PC-9 (cell line): ENCODE results near the gene HNRNPAB. TPM values are rescaled to one million over a fixed set of nuclear protein-coding genes. Genes with fewer than 3 reads are reported as not detected.

Source experiments
- BruUV-seq: library from RNA; stranded (reverse); fragments of 400-500 nt; replicated peaks from 2 replicates; lab custom pipeline; 2021; lab: Mats Ljungman, UMichigan
- CTCF ChIA-PET: fragments of 300-600 bp; sonication (Branson Sonifier 250); formaldehyde crosslinking; loops from one replicate; lab custom pipeline; 2022; ENCODE audit warnings: antibody characterized with exemption; lab: Charles Lee
- POLR2A ChIA-PET: fragments of 300-600 bp; sonication (Branson Sonifier 250); formaldehyde crosslinking; loops from one replicate; lab custom pipeline; 2022; ENCODE audit warnings: antibody characterized with exemption; ENCODE audit not compliant: unreplicated experiment; lab: Charles Lee
- DNase-seq, 2 experiments: peaks; one replicate each; pipeline versions ENCODE4 v3.0.0 to v3.0.0-alpha.2; 2015 to 2022; ENCODE audit warnings: mixed read lengths in 1 of 2
- H2AFZ ChIP-seq: fragments of 200-600 bp; sonication (generic); 2 replicates; pipeline ENCODE4 v1.8.1; 2017; ENCODE audit warnings: antibody characterized with exemption
- H3F3A ChIP-seq: fragments of 200-600 bp; sonication (generic); 2 replicates; pipeline ENCODE4 v1.8.1; 2017; ENCODE audit warnings: antibody characterized with exemption, mild to moderate bottlenecking, low read depth; ENCODE audit not compliant: insufficient read depth
- H3K27ac ChIP-seq: fragments of 200-600 bp; sonication (generic); 2 replicates; pipeline ENCODE4 v1.6.1; 2016; ENCODE audit warnings: mixed run types
- H3K27me3 ChIP-seq: fragments of 200-600 bp; sonication (generic); 2 replicates; pipeline ENCODE4 v1.6.1; 2016; ENCODE audit warnings: low read depth, mixed run types; ENCODE audit not compliant: insufficient read depth
- H3K36me3 ChIP-seq: fragments of 200-600 bp; sonication (generic); 2 replicates; pipeline ENCODE4 v1.6.1; 2016; ENCODE audit warnings: low read depth, mixed run types
- H3K4me1 ChIP-seq: fragments of 200-600 bp; sonication (generic); replicated peaks from 2 replicates; pipeline ENCODE4 v1.6.1; 2016; ENCODE audit warnings: mixed run types; ENCODE audit not compliant: insufficient read depth
- H3K4me2 ChIP-seq: fragments of 200-600 bp; sonication (generic); 2 replicates; pipeline ENCODE4 v1.6.1; 2017; ENCODE audit warnings: mixed run types
- H3K4me3 ChIP-seq: fragments of 200-600 bp; sonication (generic); 2 replicates; pipeline ENCODE4 v1.6.1; 2016; ENCODE audit warnings: mixed run types
- H3K79me2 ChIP-seq: fragments of 200-600 bp; sonication (generic); 2 replicates; pipeline ENCODE4 v1.6.1; 2017; ENCODE audit warnings: low read depth, mixed run types
- H3K9me2 ChIP-seq: fragments of 200-600 bp; sonication (generic); 2 replicates; pipeline ENCODE4 v1.8.1; 2017; ENCODE audit warnings: mild to moderate bottlenecking; ENCODE audit not compliant: insufficient read depth
- H3K9me3 ChIP-seq: fragments of 200-600 bp; sonication (generic); 2 replicates; pipeline ENCODE4 v1.8.1; 2016; ENCODE audit warnings: low read depth; ENCODE audit not compliant: insufficient read depth
- H4K20me1 ChIP-seq: fragments of 200-600 bp; sonication (generic); 2 replicates; pipeline ENCODE4 v1.8.1; 2017; ENCODE audit not compliant: insufficient read depth
- CTCF ChIP-seq: fragments of 200-600 bp; sonication (generic); conservative IDR thresholded peaks from 2 replicates; pipeline ENCODE4 v1.6.1; 2017; ENCODE audit warnings: mixed run types, antibody characterized with exemption, mild to moderate bottlenecking, moderate library complexity
- EZH2 ChIP-seq: fragments of 200-600 bp; sonication (generic); IDR thresholded peaks from 2 replicates; pipeline ENCODE4 v1.8.0; 2017; ENCODE audit warnings: antibody characterized with exemption, low read depth
- intact Hi-C: fragments of 100-400 bp; cut with micrococcal nuclease; formaldehyde crosslinking; loops from one replicate; pipeline ENCODE4 v1.10.0; 2022; ENCODE audit not compliant: unreplicated experiment
- total RNA-seq: library from RNA; stranded (reverse); gene quantifications from 2 replicates; pipeline ENCODE4 v1.2.3, GENCODE V29; 2021

Gene HNRNPAB
- total RNA-seq, 1 experiment from 2014 or later: 193 TPM

- TF ChIP-seq EZH2 (no peak), CTCF (no peak)
- H3F3A ChIP-seq: peaks cover 21% of the 10 kb centered on the region
- no peaks in the 10 kb centered on the region for H3K9me2 ChIP-seq
- POLR2A ChIA-PET: interaction anchor here (0.6 kb wide), 1 partner anchor 155 kb away, joined by 5 read pairs; no protein-coding TSS in a partner anchor
- peak within 1 kb of the TSS; percentile 97 for H3K4me2 ChIP-seq
- intact Hi-C loops: loop anchor here (2.0 to 10.0 kb wide), 3 partner anchors 28 to 1262 kb away; partner anchors contain the start of genes CLK4 and HNRNPAB
- H3K36me3 ChIP-seq: peaks cover 17% of the 10 kb centered on the region; the same call in 1 of the 2 replicates
- H3K27ac ChIP-seq: peak within 1 kb of the TSS; percentile 44
- peak; percentile 42 to 70 for DNase-seq
- no TSS peak for BruUV-seq
- peaks cover 18% of the 10 kb centered on the region for H4K20me1 ChIP-seq
- no peaks in the 10 kb centered on the region for H3K9me3 ChIP-seq
- no peaks in the 10 kb centered on the region for H3K27me3 ChIP-seq
- peak within 1 kb of the TSS; percentile 100 for H3K4me3 ChIP-seq
- peaks cover 17% of the 10 kb centered on the region for H3K4me1 ChIP-seq
- peaks cover 35% of the 10 kb centered on the region for H3K79me2 ChIP-seq
- peak within 1 kb of the TSS; percentile 95 for H2AFZ ChIP-seq
- CTCF ChIA-PET: interaction anchor here (0.6 kb wide), 1 partner anchor 366 kb away, joined by 3 read pairs; no protein-coding TSS in a partner anchor
Measured at GRCh38 chr5:178232124-178232919, 28.0 kb downstream of the HNRNPAB start, which contains the start of gene PHYKPL. Gene PHYKPL (minus strand): TSS chr5:178232802. CDS start chr5:178232550, 252 bp downstream.

DNA sequence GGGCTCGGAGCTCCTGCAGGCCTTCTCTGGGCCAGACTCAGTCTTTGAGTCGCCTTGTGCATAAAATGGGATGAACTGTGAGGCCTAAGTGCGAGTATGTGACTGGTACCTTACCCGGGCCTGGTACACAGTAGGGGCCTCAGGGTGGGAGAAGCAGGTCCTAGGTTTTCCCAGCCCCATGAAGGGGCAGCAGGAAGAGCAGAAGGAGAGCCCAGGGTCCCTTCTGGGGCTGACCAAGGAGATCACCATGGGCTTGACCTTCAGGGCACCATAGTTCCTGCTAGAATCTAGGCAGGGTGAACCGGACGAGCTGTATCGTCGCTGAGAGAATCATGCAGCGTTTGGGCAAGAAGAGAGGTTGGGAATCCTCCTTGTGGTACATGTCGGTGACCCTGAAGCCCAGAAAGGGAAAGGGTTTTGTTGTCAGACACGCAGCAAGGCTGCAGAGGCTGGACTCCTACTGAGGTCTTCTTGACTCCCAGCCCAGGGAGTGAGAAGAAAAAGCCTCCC, 28.6 kb downstream of the HNRNPAB start:
- Histone ChIP-seq H3K9me3 (no peaks in the 10 kb centered on the region), H4K20me1 (peaks cover 12% of the 10 kb centered on the region), H2AFZ (peak overlapping the region; percentile 95), H3K4me2 (peak overlapping the region; percentile 97), H3F3A (peaks cover 21% of the 10 kb centered on the region), H3K9me2 (no peaks in the 10 kb centered on the region), H3K4me3 (peak overlapping the region; percentile 100), H3K4me1 (peaks cover 22% of the 10 kb centered on the region), H3K79me2 (peaks cover 35% of the 10 kb centered on the region), H3K27ac (0 out of 2 replicates have a peak overlapping the region, but pooled peaks have one; percentile 44), H3K36me3 (peaks cover 16% of the 10 kb centered on the region; the same call in 1 of the 2 replicates), H3K27me3 (no peaks in the 10 kb centered on the region)
- TF ChIP-seq CTCF (no peak), EZH2 (no peak)
- BruUV-seq: TSS peak; percentile 80
- DNase-seq: no peak
- POLR2A ChIA-PET: interaction anchor here (0.6 kb wide), 1 partner anchor 155 kb away, joined by 5 read pairs; no protein-coding TSS in a partner anchor
- CTCF ChIA-PET: interaction anchor here (0.6 kb wide), 1 partner anchor 365 kb away, joined by 3 read pairs; no protein-coding TSS in a partner anchor
- intact Hi-C loops: loop anchor here (2.0 to 10.0 kb wide), 3 partner anchors 28 to 1262 kb away; partner anchors contain the start of genes CLK4 and HNRNPAB

GRCh38 chr5:178234121-178234749, 29.9 kb downstream of the HNRNPAB start:
- ChIA-PET CTCF (no interaction called here), POLR2A (no interaction called here)
- peaks cover 27% of the 10 kb centered on the region for H3K79me2 ChIP-seq

More at GRCh38 chr5:178234121-178234749, 29.9 kb downstream of the HNRNPAB start:
- DNase-seq: peak in 1 of 2 experiments; percentile 9
- no TSS peak for BruUV-seq
- H3K4me3 ChIP-seq: no peak overlapping the region
- H3K27ac ChIP-seq: no peak overlapping the region
- peaks cover 19% of the 10 kb centered on the region for H3F3A ChIP-seq
- TF ChIP-seq EZH2: no peak
- no peak overlapping the region for H2AFZ ChIP-seq
- peaks cover 22% of the 10 kb centered on the region for H3K4me1 ChIP-seq
- H3K9me2 ChIP-seq: no peaks in the 10 kb centered on the region
- intact Hi-C loops: loop anchor here (10.0 kb wide), 2 partner anchors 391 to 1261 kb away; partner anchors contain the start of gene CLK4
- H4K20me1 ChIP-seq: peaks cover 7% of the 10 kb centered on the region; the same call in 1 of the 2 replicates
- no peaks in the 10 kb centered on the region for H3K27me3 ChIP-seq
- no peak overlapping the region for H3K4me2 ChIP-seq
- H3K36me3 ChIP-seq: peaks cover 5% of the 10 kb centered on the region; the same call in 1 of the 2 replicates
- H3K9me3 ChIP-seq: no peaks in the 10 kb centered on the region
